ENCODE data around the gene PHF5A. TPM values are rescaled to one million over a fixed set of nuclear protein-coding genes. Genes with fewer than 3 reads are reported as not detected.
"Not testable (repeated sequence)": the region's sequence is repeated elsewhere in the genome, so short reads cannot be mapped to it uniquely, and the experiment has no call there.

Gene PHF5A
- polyA plus RNA-seq, 3 donors from 2014 or later: 26.4 to 31.0 (median 29.9) TPM

DNA sequence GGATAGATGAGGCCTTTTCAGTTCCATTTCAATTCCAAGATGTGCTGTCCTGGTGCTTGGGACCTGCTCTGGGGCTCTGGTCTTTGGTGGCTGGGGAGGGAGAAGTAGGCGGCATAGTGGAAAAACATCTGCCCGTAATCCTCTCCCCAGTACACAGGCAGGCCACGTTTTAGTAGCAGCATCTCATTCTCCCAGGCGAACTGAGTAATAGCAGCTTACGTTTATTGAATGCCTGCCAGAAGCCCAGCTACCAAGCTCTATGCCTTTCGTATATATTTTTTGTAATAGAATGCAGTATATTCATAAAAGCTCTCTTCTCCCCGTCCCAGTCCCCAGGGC lies 11.9 kb upstream of the PHF5A start:
- Mint-ChIP-seq H3K4me1 (peaks cover 16 to 38% of the 10 kb centered on the region in 2 donors), H3K36me3 (no peaks in the 10 kb centered on the region), H3K4me3 (no peak overlapping the region), H3K9me3 (no peaks in the 10 kb centered on the region), H3K27ac (no peak overlapping the region), H3K27me3 (ENCODE audit: low read depth in 3 of 3) (no peaks in the 10 kb centered on the region)
- no peak for DNase-seq

DNA sequence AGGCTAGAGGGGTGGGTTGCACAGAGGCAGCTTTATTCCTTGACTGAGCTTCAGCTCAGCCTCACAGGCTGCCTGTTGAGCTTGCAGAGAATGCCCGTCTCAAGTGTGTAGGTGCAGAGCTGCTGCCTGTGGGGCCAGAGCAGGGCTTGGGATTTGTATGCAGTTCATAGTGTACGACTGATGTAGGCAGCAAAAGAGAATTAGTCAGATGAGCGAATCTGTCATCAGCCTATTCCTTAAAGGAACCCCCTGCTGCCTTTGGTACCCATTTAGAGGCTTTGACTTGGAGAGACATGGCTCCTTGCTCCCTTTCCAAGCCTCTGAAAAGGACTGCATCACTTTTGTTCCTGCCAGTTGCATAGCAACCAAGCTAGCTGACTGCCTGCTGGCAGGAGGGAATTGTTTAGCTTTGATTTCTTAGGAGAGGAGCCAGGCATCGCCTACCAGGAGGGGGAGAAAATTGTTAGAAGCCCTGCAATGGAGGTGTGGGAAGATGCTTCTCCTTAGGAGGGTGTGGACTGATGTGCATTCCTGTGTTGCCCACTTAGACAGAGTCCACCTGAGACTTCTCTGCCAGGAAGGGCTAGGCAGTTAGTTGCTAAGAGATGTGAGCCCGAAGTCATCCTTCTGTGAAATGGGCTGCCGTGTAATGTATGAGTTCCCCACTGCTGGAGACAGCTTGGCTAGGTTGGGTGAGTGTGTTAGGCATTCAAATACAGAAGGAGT lies 11.3 kb upstream of the PHF5A start:
- H3K36me3 Mint-ChIP-seq: no peaks in the 10 kb centered on the region
- H3K27ac Mint-ChIP-seq: no peak overlapping the region
- H3K27me3 Mint-ChIP-seq (ENCODE audit: low read depth in 3 of 3): no peaks in the 10 kb centered on the region
- peaks cover 16 to 38% of the 10 kb centered on the region in 2 donors for H3K4me1 Mint-ChIP-seq
- no peaks in the 10 kb centered on the region for H3K9me3 Mint-ChIP-seq
- no peak for DNase-seq
- H3K4me3 Mint-ChIP-seq: no peak overlapping the region

DNA sequence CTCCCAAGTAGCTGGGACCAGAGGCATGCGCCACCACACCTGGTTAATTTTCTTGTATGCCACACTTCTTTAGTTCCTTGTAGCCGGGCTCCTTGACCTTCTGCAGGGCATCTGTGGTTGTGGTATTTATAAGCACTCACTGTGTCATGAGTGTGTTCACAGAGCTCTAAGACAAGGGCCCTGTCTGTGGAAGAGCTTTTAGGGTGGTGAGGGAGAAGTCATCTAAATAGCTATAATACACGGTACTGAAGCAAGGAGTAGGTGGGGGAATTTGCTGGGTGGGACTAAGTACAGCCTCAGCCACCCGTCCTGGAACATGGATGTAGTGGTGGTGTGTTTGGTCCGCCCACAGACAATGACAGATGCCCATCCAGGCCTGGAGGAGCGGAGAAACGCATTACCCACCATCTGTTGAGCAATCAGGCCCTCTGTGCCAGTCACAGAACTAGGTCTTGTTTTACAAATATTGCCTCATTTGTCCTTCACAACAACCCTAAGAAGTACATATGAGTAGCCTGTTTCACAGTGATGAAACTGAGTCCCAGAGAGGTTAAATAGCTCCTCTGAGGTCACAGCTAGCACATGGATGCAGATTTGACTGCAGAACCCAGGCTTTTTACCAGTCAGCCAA lies 10.5 kb upstream of the PHF5A start:
- H3K4me3 Mint-ChIP-seq: no peak overlapping the region
- no peaks in the 10 kb centered on the region for H3K9me3 Mint-ChIP-seq
- H3K4me1 Mint-ChIP-seq: peaks cover 15 to 40% of the 10 kb centered on the region in 2 donors
- H3K36me3 Mint-ChIP-seq: no peaks in the 10 kb centered on the region
- DNase-seq: no peak
- no peak overlapping the region for H3K27ac Mint-ChIP-seq
- H3K27me3 Mint-ChIP-seq (ENCODE audit: low read depth in 3 of 3): no peaks in the 10 kb centered on the region

DNA sequence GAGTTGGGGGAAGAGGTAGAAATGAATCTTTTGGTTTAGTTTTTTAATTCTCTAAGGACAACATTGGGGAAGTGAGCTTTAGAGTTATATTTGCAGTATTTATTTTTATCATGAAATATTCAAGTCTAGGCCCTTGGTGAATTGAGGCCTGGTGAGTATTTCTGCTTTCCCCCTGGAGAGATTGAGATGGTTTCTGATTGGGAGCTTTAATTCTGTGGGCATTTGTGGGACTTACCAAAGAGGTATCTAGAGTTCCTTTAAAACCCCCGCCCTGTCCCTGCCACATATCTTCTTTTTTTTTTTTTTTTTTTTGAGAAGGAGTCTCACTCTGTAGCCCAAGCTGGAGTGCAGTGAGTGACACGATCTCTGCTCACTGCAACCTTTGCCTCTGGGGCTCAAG lies 10.0 kb upstream of the PHF5A start:
- Mint-ChIP-seq H3K4me1 (peaks cover 16 to 46% of the 10 kb centered on the region in 2 donors), H3K9me3 (no peaks in the 10 kb centered on the region), H3K27ac (no peak overlapping the region), H3K27me3 (ENCODE audit: low read depth in 3 of 3) (peaks cover 0 to 3% (median 0%) of the 10 kb centered on the region in 3 donors), H3K4me3 (no peak overlapping the region), H3K36me3 (no peaks in the 10 kb centered on the region)
- DNase-seq: no peak

DNA sequence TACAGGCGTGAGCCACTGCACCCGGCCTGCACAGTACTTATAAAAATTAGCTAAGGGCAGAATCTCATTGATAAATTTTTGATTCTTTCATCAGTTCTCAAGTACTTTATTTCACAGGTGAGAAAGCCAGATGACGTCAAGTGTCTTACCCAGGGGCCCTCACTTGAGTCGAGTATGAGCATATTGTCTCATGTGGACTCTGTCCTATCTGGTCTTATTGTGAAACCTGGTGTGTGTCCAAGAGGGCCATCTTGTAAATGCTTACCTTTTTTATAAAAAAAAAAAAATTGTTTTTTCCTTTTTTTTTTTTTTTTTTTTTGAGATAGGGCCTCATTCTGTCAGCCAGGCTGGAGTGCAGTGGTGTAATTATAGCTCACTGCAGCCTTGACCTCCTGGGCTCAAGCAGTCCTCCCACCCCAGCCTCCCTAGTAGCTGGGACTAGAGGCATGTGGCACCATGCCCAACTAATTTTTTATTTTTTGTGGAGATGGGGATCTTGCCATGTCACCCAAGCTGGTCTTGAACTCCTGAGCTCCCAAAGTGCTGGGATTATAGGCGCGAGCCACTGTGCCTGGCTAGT lies 6.5 kb upstream of the PHF5A start:
- Mint-ChIP-seq H3K4me1 (peaks cover 16 to 46% of the 10 kb centered on the region in 2 donors), H3K27ac (no peak overlapping the region), H3K36me3 (no peaks in the 10 kb centered on the region), H3K4me3 (no peak overlapping the region), H3K9me3 (no peaks in the 10 kb centered on the region), H3K27me3 (ENCODE audit: low read depth in 3 of 3) (peaks cover 0 to 3% (median 0%) of the 10 kb centered on the region in 3 donors)
- no peak for DNase-seq

DNA sequence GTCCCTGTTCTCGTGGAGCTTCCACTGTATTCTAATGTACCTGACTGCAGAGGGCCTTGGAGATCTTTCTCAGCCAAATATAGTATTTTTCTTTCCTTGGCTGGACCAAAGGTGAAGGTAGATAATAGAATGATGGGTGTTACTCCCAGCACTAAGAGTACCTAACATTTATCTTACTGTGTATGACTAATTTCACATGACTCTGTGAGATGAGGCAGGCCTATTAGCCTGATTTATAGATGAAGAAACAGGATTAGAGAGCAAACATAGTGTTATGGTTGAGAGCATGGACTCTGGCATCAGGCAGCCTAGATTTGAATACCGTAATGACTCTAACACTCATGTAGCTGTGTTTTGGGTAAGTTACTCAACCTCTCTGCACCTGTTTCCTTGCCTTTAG lies 3.1 kb upstream of the PHF5A start:
- DNase-seq: no peak
- Mint-ChIP-seq H3K36me3 (peaks cover 6% of the 10 kb centered on the region in 3 donors), H3K27me3 (ENCODE audit: low read depth in 3 of 3) (peaks cover 2 to 5% (median 3%) of the 10 kb centered on the region in 3 donors), H3K4me3 (no peak overlapping the region), H3K9me3 (no peaks in the 10 kb centered on the region), H3K27ac (no peak overlapping the region), H3K4me1 (peaks cover 39 to 67% of the 10 kb centered on the region in 2 donors)

DNA sequence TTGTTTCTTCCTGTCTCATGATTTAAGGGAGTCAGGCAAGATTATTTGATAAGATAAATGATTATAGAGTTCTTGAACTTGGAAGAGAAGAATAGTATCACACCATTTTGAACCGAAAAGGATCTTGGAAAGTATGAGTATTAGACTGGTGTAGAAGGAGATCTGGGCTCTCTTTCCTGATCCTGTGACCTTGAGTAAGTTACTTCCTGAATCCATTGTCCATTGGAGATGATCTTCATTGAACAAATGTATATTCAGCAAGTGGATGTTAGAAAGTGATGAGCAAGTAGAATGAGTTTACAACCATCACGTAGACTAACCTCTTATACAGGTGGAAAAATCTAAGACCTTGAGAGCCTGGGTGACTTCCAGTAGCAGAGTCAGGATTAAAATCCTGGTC lies 2.4 kb upstream of the PHF5A start:
- Mint-ChIP-seq H3K36me3 (peaks cover 6% of the 10 kb centered on the region in 3 donors), H3K27ac (peak overlapping the region in 5 of 6 donors; percentile 24 to 99 (median 55)), H3K9me3 (no peaks in the 10 kb centered on the region), H3K27me3 (ENCODE audit: low read depth in 3 of 3) (peaks cover 2 to 5% (median 3%) of the 10 kb centered on the region in 3 donors), H3K4me3 (peak overlapping the region; percentile 28 to 93 (median 49)), H3K4me1 (peaks cover 38 to 67% of the 10 kb centered on the region in 2 donors)
- no peak for DNase-seq

DNA sequence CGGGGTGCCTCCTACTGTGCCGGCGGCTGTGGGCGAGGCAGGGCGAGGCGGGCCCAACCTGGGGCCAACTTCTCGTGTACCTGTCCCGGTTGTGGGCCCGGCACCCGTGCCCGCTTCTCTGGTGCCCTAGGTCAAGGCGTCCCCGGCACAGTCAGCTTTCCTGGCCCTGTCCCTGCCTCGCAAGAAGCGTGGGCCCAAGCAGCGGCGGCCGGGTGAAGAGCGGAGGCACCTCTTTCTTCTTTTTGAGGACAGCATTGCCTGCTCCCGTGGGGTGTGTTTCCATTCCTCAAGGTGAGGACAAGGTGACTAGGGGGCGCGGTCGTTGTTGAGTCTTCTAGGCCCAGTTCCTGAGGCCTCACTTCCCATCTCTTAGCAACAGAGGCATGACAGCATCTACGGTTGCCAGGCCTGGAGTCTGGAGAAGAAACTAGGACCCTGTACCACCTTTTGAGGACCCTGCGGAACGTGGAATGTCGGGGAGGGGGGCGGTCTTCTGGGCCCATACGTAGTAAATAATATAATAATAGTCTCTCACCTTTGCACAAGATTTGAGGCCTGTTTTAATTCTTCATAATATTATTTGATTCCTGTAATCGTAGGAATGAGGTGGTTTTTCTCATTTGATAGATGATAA lies 843 bp upstream of the PHF5A start:
- Mint-ChIP-seq H3K36me3 (peaks cover 9 to 12% (median 10%) of the 10 kb centered on the region in 3 donors), H3K9me3 (no peaks in the 10 kb centered on the region), H3K27me3 (ENCODE audit: low read depth in 3 of 3) (peaks cover 2 to 5% (median 3%) of the 10 kb centered on the region in 3 donors), H3K4me3 (peak overlapping the region; percentile 89 to 94 (median 92)), H3K27ac (peak overlapping the region; percentile 98 to 99 (median 99)), H3K4me1 (peaks cover 38 to 72% of the 10 kb centered on the region in 2 donors)
- no peak for DNase-seq

DNA sequence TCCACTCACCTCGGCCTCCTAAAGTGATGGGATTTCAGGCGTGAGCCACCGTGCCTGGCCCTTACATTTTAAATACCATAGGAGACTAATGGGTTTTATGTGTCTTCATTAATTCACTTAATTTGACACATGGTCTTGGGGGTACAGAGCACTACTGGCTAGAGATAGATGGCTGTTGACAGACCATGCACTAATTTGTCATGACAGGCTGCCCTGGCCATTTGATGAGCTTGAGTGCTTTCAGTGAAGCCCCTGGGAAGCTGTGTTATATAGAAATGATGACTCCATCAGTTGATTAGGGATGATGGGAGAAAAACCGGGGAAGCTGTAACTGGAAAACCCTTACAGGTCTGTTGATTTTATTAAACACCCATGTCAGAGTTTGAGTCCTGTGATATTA lies 6.6 kb downstream of the PHF5A start:
- Mint-ChIP-seq H3K27me3 (ENCODE audit: low read depth in 3 of 3) (peaks cover 0 to 2% (median 1%) of the 10 kb centered on the region in 3 donors), H3K36me3 (peaks cover 11 to 25% (median 12%) of the 10 kb centered on the region in 3 donors), H3K4me3 (no peak overlapping the region), H3K4me1 (peaks cover 0 to 9% of the 10 kb centered on the region in 2 donors), H3K27ac (no peak overlapping the region), H3K9me3 (no peaks in the 10 kb centered on the region)
- no peak for DNase-seq

DNA sequence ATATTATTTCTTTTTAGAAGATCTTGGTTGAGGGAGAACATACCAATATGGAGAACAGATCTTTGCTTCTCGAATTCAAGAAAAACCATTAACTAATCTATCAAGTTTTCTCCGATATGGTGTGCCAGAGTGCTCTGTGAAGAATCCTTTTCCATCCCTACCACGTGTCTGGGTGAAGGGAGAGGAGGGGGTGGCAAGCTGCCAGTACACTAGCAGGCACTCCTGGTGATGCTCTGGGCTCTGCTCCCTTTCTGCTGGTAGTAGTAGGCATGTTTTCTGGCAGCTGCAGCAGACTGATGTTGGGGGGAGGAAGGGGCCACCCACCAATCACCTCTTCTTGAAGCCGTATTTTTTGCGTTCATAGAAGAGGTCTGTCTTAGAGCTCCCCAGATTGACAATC lies 8.4 kb downstream of the PHF5A start:
- H3K27ac Mint-ChIP-seq; DNase-seq; H3K4me1 Mint-ChIP-seq; H3K4me3 Mint-ChIP-seq; H3K27me3 Mint-ChIP-seq (ENCODE audit: low read depth in 3 of 3); H3K9me3 Mint-ChIP-seq: not testable (repeated sequence)
- H3K36me3 Mint-ChIP-seq: peaks cover 11 to 25% (median 12%) of the 10 kb centered on the region in 3 donors

DNA sequence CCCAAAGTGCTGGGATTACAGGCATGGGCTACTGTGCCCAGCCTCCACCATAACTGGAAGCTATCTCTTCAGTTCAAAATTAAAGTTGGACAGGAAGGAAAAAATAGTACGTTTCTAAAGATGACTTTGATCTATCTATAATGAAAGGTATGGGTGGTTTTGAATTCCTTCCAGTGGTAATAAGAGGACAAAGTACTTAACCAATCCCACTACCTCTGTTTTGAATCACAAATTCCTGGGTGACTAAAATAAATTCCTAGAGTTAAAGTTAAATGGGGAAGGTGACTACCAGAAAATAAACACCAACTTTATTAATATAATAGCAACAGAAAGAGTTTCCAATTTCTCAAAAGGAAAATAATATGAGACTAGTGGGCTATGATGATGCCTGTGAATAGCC lies 9.1 kb downstream of the PHF5A start:
- Mint-ChIP-seq H3K4me1 (peaks cover 0 to 4% of the 10 kb centered on the region in 2 donors), H3K36me3 (peaks cover 7 to 21% (median 7%) of the 10 kb centered on the region in 3 donors), H3K9me3 (no peaks in the 10 kb centered on the region), H3K4me3 (no peak overlapping the region), H3K27ac (no peak overlapping the region), H3K27me3 (ENCODE audit: low read depth in 3 of 3) (peaks cover 0 to 2% (median 1%) of the 10 kb centered on the region in 3 donors)
- no peak for DNase-seq

DNA sequence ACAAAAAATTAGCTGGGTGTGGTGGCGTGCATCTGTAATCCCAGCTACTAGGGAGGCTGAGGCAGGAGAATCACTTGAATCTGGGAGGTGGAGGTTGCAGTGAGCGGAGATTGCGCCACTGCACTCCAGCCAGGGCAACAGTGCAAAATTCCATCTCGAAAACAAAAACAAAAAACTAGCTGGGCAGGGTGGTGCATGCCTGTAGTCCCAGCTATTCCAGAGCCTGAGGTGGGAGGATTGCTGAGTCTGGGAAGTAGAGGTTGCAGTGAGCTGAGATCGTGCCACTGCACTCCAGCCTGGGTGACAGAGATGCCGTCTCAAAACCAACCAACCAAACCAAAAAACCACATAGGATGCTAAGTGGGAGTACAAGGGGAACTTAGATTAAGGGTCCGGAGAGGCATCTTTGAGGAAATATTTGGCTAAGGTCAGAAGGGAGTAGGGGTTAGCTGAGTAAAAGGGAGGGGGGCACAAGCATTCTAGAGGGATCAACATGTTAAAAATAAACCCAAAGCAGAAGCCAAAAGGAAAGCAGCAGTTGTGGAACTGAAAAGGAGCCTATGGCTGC lies 10.2 kb downstream of the PHF5A start:
- peaks cover 0 to 2% (median 1%) of the 10 kb centered on the region in 3 donors for H3K27me3 Mint-ChIP-seq (ENCODE audit: low read depth in 3 of 3)
- no peaks in the 10 kb centered on the region for H3K4me1 Mint-ChIP-seq
- no peaks in the 10 kb centered on the region for H3K9me3 Mint-ChIP-seq
- no peak overlapping the region for H3K4me3 Mint-ChIP-seq
- no peak for DNase-seq
- peak overlapping the region in 4 of 6 donors; percentile 30 to 65 (median 46) for H3K27ac Mint-ChIP-seq
- peaks cover 0 to 15% (median 7%) of the 10 kb centered on the region in 3 donors for H3K36me3 Mint-ChIP-seq

DNA sequence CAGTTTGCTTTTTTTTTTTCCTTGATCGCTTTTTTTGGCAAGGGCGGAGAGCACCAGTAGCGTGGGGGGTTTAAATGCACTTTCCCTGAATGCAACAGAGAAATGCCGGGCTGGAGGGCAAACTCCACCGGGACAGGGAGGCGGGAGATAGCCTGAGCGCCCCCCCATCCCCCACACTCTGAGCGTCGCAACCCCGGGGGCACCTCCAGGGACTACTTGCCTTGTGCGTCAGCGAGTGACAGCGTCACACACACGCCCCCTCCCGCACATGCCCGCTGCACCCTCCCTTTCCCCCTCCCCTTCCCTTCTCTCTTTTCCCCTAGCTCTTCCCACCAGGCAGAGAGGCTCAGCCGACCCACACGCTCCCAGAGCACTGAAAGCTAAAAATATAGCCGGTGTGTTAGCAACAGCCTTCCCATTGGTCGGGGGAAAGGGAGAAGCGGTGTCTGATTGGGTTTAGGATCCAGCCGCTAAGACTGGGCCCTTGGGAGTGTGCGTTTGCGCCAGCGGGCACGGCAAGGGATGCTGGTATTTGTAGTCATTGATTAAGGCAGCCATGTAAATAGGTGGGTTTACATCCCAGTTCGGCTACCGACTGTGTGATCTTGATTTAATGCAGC lies 20.2 kb downstream of the PHF5A start:
- peak overlapping the region; percentile 91 to 99 (median 96) for H3K27ac Mint-ChIP-seq
- no peaks in the 10 kb centered on the region for H3K9me3 Mint-ChIP-seq
- peak; percentile 88 to 89 (median 89) for DNase-seq
- peaks cover 28 to 33% of the 10 kb centered on the region in 2 donors for H3K4me1 Mint-ChIP-seq
- H3K4me3 Mint-ChIP-seq: peak overlapping the region; percentile 89 to 99 (median 96)
- H3K27me3 Mint-ChIP-seq (ENCODE audit: low read depth in 3 of 3): peaks cover 18 to 38% (median 27%) of the 10 kb centered on the region in 3 donors
- H3K36me3 Mint-ChIP-seq: no peaks in the 10 kb centered on the region
